GM18951 (cell line): ENCODE results near the gene FAM184A.
"Not testable (repeated sequence)": the region's sequence is repeated elsewhere in the genome, so short reads cannot be mapped to it uniquely, and the experiment has no call there.

Experiments used
- POLR2A ChIP-seq: IDR thresholded peaks from 4 replicates; pipeline ENCODE4 v1.6.1; 2011; ENCODE audit warnings: mild to moderate bottlenecking; ENCODE audit not compliant: insufficient read length, insufficient read depth; ENCODE audit errors: extremely low read depth
- in situ Hi-C: fragments of 300-500 bp; cut with MboI; formaldehyde crosslinking; loops from one replicate; pipeline ENCODE4 v1.12.0; 2022; ENCODE audit warnings: low sequenced_read_pairs, mixed read lengths, inconsistent platforms; ENCODE audit not compliant: unreplicated experiment

The FAM184A gene

DNA sequence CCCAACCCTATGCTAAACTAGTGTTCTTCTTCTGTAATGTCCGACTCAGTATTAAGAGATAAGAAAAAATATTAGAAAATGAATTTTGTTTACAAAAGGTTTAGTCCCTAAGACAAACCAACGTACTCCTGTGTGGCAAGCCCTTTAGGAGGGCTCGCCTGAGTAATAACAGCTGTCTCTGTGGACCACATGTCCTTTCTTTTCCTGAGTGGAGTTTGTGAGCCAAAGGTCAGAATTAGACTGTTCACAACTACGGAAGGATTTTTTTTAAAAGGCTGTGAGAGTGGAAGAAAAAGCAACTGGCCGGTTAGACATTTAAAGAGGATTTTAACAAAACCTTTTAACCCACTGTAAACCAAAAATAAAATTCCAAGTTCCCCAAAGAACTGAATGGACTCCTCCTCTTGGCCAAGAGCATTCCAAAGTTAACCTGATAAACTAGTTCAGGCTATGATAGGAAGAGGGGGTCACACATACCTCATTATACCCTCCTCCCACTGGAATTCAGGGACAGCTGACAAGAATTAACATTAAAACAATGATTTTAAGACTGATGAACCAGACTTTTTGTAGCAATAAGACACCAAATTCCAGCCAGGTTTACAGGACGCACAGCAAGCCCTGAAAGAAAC is 43.5 kb downstream of the FAM184A start:
- in situ Hi-C loops: no loop called here
- TF ChIP-seq POLR2A: no peak

DNA sequence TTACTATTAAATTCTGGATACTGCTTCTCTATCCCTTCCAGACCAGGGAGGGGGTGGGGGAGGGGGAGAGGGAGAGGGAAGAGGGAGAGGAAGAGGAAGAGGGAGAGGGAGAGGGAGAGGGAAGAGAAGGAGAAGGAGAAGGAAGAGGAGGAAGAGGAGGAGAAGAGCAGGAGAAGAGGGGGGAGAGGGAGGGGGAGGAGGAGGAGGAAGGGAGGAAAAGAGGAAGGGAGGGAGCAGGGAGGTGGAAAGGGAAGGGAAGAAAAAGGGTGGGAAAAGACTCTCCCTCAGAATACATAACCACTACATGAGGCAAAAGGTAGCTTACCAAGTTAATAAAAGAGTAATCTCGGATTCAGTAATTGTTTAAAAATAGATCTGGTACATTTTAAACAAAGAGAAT is 46.0 kb downstream of the FAM184A start:
- no peak for TF ChIP-seq POLR2A
- in situ Hi-C loops: no loop called here

DNA sequence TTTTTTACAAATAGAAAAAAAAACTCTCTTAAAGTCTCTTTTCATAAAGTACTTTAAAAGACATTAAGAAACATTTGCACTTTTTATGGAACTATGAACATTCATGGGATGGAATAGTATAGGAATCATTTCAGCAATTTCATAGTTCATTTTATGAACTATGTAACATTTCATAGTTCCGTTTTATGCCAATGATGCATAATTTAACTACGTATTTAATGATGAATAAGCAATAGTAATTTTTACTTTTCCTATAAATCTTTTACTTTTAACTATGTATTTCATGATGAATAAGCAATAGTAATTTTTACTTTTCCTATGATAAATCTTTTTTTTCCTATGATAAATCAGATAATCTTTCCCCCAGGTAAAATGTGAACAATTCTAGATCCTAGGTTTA is 47.7 kb downstream of the FAM184A start:
- in situ Hi-C loops: no loop called here
- TF ChIP-seq POLR2A: no peak

DNA sequence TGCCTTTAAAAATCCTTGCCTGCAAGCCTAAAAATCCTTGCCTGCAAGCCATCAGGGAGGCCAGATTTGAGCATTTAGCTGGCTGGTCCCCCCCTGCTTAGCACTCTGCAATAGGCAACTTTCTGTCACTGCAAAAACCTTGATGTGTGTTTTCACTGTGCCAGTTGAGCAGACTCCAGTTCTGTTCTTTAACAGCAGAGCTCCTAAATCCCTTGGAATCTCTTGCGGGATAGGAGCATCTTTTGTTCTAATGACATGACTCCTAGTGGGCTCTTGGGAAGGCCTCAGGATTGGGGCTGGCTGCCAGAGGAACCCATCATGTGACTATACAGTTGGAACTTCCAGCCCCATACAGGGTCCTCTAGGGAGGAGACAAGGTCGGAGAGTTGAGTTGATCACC is 50.4 kb downstream of the FAM184A start:
- TF ChIP-seq POLR2A: no peak

DNA sequence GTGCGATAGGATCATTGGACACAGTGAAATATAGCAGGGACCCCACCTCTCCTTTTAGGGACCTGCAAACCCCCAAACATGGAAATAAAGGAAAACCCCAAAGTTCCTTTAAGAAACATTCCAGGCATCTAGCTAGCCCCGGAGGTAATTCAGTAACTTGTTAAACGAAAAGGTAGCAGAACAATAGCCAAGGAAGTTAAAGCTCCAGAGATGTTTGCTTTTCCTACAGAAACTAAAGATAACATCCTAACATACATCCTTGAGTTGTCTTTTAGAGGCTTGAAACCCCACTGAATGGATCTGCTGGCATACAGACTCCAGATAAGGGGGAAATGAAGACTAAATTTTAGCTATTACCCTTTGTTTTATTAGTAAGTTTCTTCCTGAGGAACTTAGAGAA is 51.0 kb downstream of the FAM184A start:
- TF ChIP-seq POLR2A: no peak
- in situ Hi-C loops: no loop called here

More for the DNA sequence above, 50.4 kb downstream of the FAM184A start:
- in situ Hi-C loops: no loop called here

DNA sequence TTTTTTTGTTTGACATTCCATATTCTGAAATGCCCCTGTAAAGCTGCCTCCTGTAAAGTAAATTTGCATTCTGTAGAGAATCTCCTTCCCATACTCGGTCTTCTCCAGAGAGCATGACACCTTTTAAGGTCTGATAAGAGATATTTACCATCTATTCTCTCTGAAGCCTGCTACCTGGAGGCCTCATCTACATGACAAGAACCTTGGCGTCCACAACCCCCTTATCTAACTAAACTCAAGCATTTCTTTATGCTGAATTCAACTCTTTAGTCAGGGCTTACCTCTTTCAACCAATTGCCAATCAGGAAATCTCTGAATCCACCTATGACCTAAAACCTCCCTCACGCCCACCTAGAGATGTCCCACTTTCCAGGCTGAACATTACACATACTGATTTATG is 51.6 kb downstream of the FAM184A start:
- TF ChIP-seq POLR2A: no peak
- in situ Hi-C loops: no loop called here

DNA sequence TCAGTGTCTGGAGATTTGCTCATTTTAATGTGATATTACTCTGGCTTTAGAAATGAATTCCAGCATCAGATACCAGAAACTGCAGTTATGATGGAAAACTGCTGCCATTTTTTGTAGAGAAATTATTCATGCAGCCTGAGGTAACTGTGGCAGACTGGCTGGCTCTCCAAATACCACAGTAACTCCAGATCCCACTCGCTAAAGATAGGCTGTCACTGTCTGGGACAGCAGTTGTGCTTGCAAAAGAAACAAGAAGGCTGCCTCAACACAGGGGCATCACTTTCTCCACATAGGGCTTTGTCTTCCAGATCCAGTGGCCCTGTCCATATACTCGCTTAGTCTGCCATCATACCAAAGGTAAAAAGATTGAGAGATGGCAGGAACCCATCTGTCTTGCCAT is 52.7 kb downstream of the FAM184A start:
- in situ Hi-C loops: no loop called here
- no peak for TF ChIP-seq POLR2A

DNA sequence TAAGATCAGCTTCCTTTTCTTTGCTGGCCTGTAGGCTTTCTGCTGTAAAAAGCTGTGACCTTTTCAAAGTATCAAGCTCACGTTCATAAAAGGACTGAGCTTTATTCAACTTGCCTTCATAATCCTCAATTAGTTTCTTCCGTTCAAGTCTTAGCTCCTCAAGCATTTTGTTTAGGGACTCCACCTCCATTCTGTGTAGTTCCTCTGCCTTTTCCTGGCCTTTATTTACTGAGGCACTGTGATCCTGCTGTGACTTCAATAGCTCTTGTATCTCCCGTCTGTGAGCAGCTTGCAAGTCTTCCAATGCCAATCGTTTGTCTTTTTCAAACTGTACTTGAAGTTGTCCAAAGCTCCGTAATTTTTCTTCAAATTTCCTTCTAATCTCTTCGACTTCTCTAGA is 54.4 kb downstream of the FAM184A start:
- TF ChIP-seq POLR2A: no peak
- in situ Hi-C loops: no loop called here

DNA sequence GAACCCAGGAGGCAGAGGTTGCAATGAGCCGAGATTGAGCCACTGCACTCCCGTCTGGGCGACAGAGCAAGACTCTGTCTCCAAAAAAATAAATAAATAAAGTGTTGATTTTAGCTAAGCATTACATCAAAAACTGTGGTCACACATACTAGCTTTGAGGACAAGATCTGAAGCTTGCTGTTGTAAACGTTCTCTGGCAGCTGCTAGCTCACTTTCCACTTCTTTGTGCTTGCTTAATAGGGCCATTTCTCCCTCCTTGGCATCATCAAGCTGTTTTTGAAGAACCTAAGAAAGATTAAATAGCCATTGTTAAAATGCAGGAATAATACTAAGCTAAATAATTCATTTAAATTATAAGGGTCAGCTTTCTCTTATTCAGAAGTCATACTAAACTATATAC is 55.7 kb downstream of the FAM184A start:
- TF ChIP-seq POLR2A: no peak
- in situ Hi-C loops: no loop called here

DNA sequence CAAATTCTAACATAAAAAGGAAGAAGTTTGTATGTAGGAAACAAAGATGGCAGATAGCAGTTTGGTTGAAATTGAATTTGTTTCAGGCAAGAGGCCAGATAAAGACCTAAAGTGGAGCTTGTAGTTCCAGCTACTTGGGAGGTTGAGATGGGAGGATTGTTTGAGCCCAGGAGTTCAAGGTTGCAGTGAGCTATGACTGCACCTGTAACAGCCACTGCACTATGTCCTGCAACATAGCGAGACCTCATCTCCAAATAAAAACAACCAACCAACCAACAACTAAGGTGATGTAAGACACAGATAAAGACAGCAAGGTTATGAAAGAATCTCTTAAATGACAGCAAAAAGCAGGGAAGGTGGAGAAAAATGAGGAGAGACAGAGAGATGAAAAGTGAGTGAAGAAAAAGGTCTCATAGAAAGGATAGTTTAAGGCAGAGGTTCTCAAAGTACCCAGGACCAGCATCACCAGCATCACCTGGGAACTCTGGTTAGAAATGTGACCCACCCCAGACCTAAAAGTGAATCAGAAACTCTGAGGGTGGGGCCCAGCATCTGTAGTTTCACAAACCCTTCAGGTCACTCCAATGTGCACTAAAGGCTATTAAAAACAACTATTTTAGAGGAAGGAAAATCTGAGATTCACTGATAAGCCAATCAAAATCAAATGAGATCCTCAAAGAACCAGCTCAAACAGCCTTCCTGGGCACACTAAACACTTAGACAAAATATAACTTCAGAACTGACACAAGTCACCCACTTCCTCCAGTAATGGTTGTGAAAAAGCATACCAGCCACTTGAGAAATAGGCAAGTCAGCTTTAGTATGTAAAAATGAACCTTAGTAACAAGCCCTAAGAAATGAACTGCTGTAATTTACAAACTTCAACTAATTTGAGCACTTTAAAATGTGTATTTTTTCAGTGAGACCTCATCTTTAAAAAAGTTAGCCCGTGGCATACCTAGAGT is 57.6 kb downstream of the FAM184A start:
- in situ Hi-C loops: no loop called here
- TF ChIP-seq POLR2A: no peak

DNA sequence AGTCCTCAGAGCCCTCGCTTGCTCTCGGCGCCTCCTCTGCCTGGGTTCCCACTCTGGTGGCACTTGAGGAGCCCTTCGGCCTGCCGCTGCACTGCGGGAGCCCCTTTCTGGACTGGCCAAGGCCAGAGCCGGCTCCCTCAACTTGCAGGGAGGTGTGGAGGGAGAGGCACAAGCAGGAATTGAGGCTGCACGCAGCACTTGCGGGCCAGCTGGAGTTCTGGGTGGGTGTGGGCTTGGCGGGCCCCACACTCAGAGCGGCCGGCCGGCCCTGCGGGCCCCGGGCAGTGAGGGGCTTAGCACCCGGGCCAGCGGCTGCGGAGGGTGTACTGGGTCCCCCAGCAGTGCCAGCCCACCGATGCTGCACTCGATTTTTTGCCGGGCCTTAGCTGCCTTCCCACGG is 63.3 kb downstream of the FAM184A start:
- in situ Hi-C loops: not testable (repeated sequence)

DNA sequence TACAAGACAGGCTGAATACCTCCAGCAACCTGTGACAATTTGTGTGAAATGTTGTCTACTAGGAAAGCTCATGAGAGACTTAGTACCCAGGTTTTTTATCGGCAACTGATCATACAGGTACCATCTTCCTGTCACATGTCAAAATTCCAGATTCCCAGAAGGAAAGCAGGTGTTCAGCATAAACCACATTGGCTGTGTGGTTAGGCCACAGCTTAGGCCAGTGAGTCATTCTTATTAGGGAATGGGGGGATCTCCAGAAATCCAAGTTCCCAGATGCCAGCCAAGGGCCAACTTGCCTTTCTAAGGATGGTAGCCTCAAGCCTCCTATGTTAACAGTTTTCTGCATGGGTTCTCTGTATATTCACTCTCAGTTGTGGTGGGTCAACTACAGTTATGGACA is 65.9 kb downstream of the FAM184A start:
- in situ Hi-C loops: no loop called here
- no peak for TF ChIP-seq POLR2A

DNA sequence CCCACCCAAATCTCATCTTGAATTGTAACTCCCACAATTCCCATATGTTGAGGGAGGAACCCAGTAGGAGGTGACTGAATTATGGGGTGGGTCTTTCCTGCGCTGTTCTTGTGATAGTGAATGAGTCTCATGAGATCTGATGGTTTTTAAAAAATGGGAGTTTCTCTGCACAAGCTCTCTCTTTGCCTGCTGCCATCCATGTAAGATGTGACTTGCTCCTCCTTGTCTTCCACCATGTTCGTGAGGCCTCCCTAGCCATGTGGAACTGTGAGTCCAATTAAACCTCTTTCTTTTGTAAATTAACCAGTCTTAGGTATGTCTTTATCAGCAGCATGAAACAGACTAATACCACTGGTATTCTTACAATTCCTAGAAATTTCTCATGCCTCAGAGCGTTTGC is 69.2 kb downstream of the FAM184A start:
- in situ Hi-C loops: not testable (repeated sequence)

DNA sequence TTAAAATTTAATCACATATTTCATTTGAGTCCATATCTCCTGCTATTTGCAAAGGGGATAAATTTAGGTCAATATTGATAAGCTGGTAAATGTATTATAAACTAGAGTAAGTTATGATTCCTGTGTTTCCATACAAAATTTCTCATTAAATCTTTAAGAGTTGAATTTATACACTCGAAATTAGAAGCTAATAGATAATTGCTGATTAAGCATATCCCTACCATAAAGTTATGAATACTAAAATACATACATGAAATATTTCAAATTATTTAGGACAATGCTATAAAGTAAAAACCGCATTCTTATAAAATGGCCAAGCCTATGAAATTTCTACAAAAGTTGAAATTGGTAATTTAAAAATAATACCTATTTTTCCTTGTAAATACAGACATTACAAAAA is 71.5 kb downstream of the FAM184A start:
- in situ Hi-C loops: no loop called here
- no peak for TF ChIP-seq POLR2A
